HG03457 (cell line): Measurements from ENCODE around the gene APPL1.
"Not testable (repeated sequence)": the region's sequence is repeated elsewhere in the genome, so short reads cannot be mapped to it uniquely, and the experiment has no call there.

Experiments used
- ATAC-seq: cut with Tn5 transposase; IDR thresholded peaks from one replicate; pipeline ENCODE4 v1.9.1; 2021; ENCODE audit warnings: moderate number of reproducible peaks; ENCODE audit not compliant: unreplicated experiment

Gene APPL1

DNA sequence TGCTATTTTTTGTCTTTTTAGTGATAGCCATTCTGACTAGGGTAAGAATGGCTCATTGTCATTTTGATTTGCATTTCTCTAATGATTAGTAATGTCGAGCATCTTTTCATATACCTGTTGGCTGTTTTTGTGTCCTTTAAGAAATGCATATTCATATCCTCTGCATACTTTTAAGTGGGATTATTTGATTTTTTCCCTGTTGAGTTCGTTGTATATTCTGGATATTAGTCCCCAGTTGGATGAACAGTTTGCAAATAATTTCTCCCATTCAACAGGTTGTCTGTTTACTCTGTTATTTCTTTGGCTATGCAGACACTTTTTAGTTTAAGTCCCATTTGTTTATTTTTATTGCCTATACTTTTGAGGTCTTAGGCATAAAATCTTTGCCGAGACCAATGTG is 34.4 kb downstream of the APPL1 start:
- no peak for ATAC-seq

DNA sequence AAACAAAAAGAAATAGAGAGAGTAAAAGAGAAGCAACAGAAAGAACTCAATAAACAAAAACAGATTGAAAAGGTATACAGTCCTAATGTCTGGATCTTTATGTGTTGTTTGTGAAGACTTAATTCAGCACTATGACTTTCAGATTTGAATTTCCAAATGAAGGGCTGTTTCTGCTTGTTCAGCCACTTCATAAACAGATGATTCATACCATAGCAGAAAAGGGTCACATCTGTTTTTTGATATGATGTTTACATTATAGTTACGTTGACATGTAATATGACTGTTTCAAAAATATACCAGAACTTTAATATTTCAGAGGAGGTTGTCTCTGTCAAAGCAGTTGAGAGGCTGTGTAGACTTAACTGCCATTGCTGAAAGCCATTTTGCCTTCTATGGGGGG is 40.9 kb downstream of the APPL1 start:
- no peak for ATAC-seq

DNA sequence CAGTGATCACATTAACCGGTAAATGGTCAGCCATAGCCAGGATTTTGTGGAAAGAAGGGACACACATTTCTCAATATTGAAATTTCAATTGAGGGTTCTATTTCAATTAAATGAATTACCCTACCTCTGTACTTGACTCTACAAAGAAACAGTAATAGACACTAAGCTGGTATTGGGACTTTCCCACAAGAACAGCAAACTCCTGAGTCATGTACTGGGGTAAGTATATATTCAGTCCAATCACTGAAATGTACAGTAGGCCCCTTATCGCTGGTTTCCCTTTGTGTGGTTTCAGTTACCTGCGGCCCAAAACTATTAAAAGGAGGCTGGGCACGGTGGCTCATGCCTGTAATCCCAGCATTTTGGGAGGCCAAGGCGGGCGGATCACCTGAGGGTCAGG is 47.3 kb downstream of the APPL1 start:
- ATAC-seq, result no peak

DNA sequence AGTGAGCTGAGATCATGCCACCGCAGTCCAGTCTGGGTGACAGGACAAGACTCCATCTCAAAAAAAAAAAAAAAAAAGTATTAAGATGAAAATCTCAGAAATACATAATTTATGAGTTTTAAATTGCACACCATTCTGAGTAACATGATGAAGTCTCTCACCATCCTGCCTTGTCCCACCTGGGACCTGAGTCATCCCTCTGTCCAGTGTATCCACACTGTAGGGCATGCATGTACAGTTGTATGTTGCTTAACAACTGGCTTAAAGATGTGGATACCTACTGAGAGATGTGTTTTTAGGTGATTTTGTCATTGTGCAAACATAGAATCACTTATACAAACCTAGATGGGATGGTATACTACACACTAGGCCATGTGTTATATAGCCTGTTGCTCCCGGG is 47.9 kb downstream of the APPL1 start:
- no peak for ATAC-seq

DNA sequence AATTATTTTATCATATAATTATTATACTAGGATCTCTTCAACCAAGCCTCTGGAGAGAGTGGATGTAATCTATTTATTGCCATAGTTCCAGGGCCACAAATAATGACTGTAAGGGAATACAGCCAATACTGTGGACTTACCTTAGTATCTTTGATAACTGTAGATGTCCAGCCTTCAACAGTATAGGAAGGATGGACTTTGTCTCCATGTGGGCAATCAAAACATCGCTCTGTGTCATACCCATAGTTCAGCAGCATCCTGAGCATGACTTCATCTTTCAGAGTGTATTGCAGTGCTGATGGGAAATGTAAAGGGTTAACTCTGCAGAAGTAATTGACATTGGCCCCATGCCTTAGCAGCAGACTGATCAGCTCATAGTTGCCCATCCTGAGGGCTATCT is 50.7 kb downstream of the APPL1 start:
- no peak for ATAC-seq

DNA sequence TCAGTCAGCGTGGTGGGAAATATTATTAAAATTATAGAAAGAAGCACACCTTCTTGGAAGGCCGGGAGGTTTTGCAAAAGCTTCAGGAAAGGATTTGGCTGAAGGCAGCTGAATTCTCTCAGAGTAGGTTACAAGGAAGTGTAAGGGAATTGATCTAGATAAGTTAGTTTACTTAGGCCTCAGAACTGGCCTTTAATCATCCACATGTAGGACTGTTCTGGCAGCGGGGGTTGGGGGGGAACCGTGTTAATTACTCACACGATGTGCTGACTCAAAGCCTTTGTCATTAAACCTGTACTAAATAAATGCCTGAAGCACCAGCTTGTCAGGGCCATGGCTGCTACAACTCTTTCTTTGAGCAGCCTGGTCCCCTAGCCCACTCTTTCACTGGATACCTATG is 52.2 kb downstream of the APPL1 start:
- ATAC-seq, result no peak

DNA sequence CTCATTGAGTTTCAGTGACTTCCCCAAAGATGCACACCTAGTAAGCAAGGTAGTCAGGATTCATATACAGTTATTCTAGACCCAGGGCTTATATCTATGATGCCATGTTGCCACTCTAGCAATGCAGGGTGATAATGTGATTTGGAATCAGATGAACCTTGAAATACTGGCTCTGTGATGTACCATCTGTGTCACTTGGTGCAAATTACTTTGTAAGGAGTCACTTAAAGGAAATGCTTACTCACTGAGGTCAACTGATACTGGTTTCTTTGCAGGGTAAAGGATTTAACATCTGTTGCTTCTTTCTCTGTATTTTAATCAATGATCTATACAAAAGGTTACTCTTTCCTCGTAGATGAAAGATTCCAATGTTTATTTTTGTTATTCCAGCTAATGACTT is 54.2 kb downstream of the APPL1 start:
- no peak for ATAC-seq

DNA sequence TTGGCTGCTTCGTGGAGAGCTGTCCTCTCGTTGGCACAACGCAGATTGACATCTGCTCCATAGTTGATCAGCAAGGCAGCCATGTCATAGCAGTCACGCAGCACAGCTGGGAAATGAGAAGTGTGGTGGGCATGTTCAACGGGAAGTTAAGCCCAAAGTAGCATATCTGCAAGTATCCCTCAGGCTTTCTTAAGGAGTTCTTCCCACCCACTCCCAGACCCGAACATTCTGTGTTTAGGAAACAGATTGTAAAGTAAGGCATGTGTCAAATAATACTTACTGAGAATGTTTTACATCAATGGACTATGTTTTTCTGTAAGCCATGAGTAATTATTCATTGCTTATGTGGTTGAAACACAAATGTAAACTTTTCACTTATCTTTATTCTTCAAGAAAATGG is 55.8 kb downstream of the APPL1 start:
- no peak for ATAC-seq

DNA sequence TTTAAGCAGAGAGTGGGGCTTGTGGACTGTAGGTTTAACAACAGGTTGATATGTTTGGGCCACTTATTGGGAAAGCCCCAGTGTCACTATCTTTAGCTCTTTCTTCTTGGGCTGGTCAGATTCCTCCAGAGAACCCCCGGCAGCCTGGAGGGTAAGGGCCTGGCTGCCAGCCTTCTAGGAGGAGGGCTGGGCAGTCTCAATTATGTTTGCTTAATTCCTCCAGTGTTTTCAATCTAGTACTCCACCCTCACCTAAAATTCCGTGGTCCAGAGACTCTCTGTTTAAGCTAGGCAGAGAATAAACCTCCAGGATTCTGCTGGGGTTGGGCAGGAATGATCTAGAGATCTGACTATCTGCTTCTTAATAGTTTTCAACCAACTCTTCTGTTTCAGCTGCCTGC is 59.7 kb downstream of the APPL1 start:
- no peak for ATAC-seq

DNA sequence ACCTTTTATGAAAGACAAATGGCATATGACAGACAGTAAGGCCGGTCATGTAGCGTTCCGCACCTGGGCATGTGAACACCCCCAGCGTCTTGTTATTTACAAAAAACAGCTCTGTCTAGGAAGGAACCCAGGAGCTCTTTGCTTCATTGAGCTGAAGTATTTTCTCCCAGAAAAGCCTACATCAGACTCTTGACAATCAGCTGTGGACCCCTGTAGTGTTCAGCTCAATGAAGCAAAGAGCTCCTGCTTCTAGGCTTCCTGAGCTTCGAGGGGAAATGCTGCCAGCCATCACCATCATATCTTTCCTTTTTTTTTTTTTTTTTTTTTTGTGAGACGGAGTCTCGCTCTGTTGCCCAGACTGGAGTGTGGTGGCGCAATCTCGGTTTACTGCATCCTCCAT is 60.9 kb downstream of the APPL1 start:
- no peak for ATAC-seq

DNA sequence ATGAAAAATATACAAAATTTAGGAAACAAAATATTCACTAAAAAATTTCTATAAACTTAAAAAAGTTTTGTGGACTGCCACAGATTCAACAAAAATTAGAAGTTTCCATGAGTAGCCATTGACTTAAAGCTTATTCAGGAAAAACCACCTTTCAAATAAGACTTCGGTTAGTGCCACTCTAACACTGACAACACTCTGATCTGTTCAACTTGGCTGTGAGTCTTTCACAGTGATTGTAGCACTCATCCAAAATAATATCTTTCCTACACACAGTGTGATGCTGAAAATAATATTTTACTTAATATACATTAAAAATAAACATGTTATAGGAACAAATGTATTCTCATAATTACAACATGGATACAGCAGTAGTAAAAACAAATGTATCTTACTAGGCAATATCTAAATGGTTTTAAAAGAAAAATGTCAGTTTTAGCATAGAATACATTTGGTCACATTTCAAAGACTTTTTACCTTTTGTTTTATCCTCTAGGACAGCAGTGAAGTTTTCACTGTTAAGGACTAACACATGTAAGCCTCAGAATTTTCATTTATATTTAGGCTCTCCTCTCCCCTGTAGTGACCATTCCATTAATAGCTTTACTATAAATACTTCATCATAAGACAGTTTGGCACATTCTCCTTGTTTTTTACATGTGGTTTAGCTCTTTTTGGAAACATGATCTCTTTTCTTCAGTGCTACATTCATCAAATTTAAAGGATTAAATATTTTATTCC is 64.8 kb downstream of the APPL1 start, which contains the start of gene ASB14:
Gene ASB14, minus strand, starts transcription at position 527 of the 738 bp plus-strand sequence. CDS start 652 bp downstream, outside the sequence.
- no peak for ATAC-seq

DNA sequence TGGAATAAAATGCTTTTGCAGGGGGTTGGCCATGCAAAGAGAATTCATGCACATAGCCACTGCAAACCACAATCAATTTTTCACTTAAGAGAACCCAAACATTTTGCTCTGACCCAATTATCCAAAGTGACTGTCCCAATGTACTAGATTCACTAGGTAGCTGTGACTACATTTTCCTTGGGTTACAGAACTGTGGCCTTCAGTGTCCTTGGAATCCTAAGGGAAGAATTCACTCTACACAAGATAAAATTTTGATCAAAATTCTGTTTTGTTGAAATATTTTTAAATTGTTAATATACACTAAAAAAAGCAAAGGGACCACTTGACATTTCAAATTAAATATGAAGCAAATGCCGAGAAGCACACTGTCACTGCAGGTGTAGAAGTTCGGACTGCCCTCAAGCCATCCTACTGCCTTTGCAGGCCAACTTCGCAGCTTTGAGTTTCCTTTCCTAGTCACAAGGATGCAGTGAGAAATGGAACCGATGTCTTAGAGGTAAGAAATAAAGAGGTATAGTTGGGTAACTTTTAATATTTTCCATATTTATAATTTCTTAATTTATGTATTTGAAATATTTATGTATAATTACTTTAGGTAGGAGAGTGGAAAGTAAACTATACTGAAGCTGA is 65.5 kb downstream of the APPL1 start:
- no peak for ATAC-seq

DNA sequence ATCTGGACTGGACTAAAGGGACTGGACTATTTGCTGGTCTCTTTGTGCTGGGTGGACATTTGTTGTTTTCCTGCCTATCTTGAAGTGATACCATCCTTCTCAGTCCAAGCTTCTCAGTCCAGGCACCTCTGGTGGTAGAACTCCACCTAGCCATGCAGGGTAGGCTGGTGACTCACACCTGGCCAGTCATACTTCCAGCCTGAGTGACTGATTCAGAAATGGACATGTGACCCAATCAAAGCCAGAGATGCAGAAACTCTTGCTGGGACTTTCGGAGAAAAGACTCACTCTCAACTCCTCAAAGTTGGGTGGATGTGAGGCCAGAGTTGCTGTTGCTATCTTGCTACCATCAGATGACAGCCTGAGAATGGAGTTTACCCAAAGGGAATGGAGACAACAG is 70.5 kb downstream of the APPL1 start:
- ATAC-seq, result no peak

DNA sequence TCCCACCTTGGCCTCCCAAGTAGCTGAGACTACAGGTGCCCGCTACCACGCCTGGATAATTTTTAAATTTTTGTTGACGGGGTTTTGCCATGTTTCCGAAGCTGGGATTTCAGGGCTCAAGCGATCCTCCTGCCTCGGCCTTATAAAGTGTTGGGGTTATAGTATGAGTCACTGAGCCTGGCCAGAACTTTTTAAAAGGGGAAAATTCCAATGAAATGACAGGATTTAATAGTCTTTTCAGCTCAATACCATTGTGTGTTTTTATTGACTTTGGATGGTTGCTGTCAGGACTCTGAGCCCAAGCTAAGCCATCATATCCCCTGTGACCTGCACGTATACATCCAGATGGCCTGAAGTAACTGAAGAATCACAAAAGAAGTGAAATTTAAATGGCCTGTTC is 76.0 kb downstream of the APPL1 start:
- ATAC-seq, result not testable (repeated sequence)

DNA sequence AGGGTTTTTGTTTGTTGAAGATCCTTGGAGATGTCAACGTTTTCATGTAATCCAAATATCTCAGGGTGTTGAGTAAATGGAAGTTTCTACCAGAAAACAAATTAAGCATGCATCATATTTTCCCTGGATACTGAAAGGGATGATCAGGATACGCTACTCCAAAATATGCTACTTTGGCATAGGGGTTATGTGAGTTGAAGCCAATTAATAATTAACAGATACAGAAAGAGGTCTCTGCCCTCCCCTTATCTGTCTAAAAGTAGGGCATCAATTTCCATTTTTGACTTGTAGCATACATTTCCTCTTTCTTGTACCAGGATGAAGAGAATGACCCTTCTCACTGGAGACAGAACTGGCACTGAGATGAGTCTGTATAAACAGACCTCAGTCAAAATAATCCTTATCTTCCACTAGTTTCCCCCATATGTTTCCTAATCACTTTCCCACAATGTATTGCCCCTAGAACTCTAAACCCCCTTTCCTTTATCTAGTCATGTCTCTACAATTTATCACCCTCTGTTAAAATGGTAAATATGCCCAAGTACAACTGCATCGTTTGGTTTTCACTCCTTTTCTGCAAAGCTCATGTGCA is 82.3 kb downstream of the APPL1 start:
- ATAC-seq, result no peak

DNA sequence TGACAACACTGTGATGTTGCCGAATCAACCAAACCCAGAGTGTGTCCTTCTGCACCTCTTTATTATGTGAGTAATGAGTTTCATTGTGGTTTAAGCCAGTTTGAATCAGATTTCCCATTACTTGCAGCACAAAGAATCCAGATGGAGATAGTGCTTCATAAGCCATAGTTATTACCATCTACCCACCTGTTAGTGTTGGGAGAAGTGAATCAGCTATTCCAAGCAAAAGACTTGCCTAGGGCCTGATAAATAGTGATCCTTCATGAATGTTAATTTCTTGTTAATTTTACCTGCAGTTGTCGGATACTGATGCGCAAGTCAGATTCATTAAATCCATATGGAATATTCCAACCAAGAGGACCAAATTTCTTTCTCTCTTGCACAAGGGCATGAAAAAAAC is 86.7 kb downstream of the APPL1 start:
- no peak for ATAC-seq
